ENCODE measurements around the gene GXYLT1. TPM values are rescaled to one million over a fixed set of nuclear protein-coding genes. Genes with fewer than 3 reads are reported as not detected.

Gene GXYLT1
- total and polyA plus RNA-seq, 9 of the 15 experiments (the other 6 are each of a cell fraction or from before 2014, with no cell fraction given) = 1.4 to 9.3 (median 5.5) TPM

DNA sequence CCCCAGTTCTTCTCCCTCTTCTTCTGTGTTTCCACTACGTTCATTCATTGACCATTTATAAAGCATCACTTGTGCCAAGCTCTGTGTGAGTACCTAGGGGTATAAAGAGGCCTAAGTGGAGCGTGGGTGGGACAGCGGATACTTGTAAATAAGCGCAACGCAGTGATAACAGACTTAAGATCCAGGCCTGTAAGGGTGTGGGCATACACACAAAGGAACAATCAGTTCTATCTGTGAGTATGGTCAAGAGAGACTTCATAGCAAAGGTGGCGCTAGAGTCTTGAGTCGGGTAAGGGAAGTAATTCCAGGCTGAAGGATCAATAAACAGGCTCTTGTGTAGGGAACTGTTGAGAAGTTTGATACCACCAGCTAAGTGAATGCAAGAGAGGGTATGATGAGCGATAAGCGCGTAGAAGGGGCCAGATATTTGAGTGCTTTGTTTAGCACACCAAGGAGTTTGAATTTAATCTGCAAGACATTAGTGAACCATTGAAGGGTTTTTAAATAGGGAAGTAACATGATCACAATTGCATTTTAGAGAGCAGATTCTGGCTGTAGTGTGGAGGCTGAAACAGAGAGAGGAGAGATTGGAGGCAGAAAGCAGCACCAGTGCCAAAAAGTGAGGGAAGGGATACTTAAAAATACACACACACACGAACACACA lies 1.0 kb upstream of the GXYLT1 start (continued):
- TF ChIP-seq, protein P1, sequence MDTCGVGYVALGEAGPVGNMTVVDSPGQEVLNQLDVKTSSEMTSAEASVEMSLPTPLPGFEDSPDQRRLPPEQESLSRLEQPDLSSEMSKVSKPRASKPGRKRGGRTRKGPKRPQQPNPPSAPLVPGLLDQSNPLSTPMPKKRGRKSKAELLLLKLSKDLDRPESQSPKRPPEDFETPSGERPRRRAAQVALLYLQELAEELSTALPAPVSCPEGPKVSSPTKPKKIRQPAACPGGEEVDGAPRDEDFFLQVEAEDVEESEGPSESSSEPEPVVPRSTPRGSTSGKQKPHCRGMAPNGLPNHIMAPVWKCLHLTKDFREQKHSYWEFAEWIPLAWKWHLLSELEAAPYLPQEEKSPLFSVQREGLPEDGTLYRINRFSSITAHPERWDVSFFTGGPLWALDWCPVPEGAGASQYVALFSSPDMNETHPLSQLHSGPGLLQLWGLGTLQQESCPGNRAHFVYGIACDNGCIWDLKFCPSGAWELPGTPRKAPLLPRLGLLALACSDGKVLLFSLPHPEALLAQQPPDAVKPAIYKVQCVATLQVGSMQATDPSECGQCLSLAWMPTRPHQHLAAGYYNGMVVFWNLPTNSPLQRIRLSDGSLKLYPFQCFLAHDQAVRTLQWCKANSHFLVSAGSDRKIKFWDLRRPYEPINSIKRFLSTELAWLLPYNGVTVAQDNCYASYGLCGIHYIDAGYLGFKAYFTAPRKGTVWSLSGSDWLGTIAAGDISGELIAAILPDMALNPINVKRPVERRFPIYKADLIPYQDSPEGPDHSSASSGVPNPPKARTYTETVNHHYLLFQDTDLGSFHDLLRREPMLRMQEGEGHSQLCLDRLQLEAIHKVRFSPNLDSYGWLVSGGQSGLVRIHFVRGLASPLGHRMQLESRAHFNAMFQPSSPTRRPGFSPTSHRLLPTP (IDR thresholded peaks at IDR 0.05; ENCODE audit: borderline replicate concordance, extremely low read depth, insufficient read length) = no peak
- TF ChIP-seq GTF2F1 (IDR thresholded peaks at IDR 0.05; ENCODE audit: low read depth, low read length) (no peak), ELF1 (tag; IDR thresholded peaks at IDR 0.05) (no peak), PHB (CRISPR knock-in tag; IDR thresholded peaks at IDR 0.05) (no peak), JUND (IDR thresholded peaks at IDR 0.05; ENCODE audit: borderline replicate concordance, low read depth, low read length) (no peak), JUND (tag; IDR thresholded peaks at IDR 0.05; ENCODE audit: borderline replicate concordance, low read depth, low read length) (peak; percentile 28; the same call in 1 of the 3 replicates), HDAC1 (IDR thresholded peaks at IDR 0.05) (no peak), SMARCC2 (IDR thresholded peaks at IDR 0.05; ENCODE audit: low read depth) (0 out of 2 replicates have a peak, but pooled peaks have one; percentile 32), ATF7 (IDR thresholded peaks at IDR 0.05) (no peak), POLR2H (tag; IDR thresholded peaks at IDR 0.05; ENCODE audit: low read depth) (no peak), PHF21A (IDR thresholded peaks at IDR 0.05; ENCODE audit: borderline replicate concordance, low read depth) (peak; percentile 35; the same call in 1 of the 2 replicates)
- TF ChIP-seq, protein P2, sequence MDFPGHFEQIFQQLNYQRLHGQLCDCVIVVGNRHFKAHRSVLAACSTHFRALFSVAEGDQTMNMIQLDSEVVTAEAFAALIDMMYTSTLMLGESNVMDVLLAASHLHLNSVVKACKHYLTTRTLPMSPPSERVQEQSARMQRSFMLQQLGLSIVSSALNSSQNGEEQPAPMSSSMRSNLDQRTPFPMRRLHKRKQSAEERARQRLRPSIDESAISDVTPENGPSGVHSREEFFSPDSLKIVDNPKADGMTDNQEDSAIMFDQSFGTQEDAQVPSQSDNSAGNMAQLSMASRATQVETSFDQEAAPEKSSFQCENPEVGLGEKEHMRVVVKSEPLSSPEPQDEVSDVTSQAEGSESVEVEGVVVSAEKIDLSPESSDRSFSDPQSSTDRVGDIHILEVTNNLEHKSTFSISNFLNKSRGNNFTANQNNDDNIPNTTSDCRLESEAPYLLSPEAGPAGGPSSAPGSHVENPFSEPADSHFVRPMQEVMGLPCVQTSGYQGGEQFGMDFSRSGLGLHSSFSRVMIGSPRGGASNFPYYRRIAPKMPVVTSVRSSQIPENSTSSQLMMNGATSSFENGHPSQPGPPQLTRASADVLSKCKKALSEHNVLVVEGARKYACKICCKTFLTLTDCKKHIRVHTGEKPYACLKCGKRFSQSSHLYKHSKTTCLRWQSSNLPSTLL (IDR thresholded peaks at IDR 0.05) = no peak
- TF ChIP-seq, protein P3, sequence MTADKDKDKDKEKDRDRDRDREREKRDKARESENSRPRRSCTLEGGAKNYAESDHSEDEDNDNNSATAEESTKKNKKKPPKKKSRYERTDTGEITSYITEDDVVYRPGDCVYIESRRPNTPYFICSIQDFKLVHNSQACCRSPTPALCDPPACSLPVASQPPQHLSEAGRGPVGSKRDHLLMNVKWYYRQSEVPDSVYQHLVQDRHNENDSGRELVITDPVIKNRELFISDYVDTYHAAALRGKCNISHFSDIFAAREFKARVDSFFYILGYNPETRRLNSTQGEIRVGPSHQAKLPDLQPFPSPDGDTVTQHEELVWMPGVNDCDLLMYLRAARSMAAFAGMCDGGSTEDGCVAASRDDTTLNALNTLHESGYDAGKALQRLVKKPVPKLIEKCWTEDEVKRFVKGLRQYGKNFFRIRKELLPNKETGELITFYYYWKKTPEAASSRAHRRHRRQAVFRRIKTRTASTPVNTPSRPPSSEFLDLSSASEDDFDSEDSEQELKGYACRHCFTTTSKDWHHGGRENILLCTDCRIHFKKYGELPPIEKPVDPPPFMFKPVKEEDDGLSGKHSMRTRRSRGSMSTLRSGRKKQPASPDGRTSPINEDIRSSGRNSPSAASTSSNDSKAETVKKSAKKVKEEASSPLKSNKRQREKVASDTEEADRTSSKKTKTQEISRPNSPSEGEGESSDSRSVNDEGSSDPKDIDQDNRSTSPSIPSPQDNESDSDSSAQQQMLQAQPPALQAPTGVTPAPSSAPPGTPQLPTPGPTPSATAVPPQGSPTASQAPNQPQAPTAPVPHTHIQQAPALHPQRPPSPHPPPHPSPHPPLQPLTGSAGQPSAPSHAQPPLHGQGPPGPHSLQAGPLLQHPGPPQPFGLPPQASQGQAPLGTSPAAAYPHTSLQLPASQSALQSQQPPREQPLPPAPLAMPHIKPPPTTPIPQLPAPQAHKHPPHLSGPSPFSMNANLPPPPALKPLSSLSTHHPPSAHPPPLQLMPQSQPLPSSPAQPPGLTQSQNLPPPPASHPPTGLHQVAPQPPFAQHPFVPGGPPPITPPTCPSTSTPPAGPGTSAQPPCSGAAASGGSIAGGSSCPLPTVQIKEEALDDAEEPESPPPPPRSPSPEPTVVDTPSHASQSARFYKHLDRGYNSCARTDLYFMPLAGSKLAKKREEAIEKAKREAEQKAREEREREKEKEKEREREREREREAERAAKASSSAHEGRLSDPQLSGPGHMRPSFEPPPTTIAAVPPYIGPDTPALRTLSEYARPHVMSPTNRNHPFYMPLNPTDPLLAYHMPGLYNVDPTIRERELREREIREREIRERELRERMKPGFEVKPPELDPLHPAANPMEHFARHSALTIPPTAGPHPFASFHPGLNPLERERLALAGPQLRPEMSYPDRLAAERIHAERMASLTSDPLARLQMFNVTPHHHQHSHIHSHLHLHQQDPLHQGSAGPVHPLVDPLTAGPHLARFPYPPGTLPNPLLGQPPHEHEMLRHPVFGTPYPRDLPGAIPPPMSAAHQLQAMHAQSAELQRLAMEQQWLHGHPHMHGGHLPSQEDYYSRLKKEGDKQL (CRISPR knock-in tag; IDR thresholded peaks at IDR 0.05; ENCODE audit: borderline replicate concordance) = no peak
